ENCODE results near the gene LAMA3. TPM values are rescaled to one million over a fixed set of nuclear protein-coding genes. Genes with fewer than 3 reads are reported as not detected.

LAMA3 gene
- total RNA-seq, 1 donor = 8.3 TPM

- Histone ChIP-seq H3K36me3 (ENCODE audit: insufficient read depth, low read length) (no peaks in the 10 kb centered on the region), H3K4me1 (ENCODE audit: insufficient read depth, low read length) (peaks cover 26% of the 10 kb centered on the region), H3K27ac (ENCODE audit: low read depth, low read length) (no peak overlapping the region), H3K27me3 (ENCODE audit: insufficient read depth, low read length) (peaks cover 13% of the 10 kb centered on the region), H2AFZ (ENCODE audit: low read length) (no peak overlapping the region), H3K4me2 (ENCODE audit: insufficient read depth, low read length) (no peak overlapping the region), H4K20me1 (ENCODE audit: insufficient read depth, low read length) (no peaks in the 10 kb centered on the region), H3K4me3 (ENCODE audit: insufficient read depth, low read length) (no peak overlapping the region), H3K9me3 (ENCODE audit: low read depth, low read length) (no peaks in the 10 kb centered on the region), H3K79me2 (ENCODE audit: insufficient read depth, low read length) (no peaks in the 10 kb centered on the region)
- DNase-seq (ENCODE audit: insufficient read length, low spot score, missing footprints) = no peak
- no peak for TF ChIP-seq CTCF (IDR thresholded peaks at IDR 0.05; ENCODE audit: extremely low read depth, low read depth, low read length)
These were observed 6.8 kb upstream of the LAMA3 start for GRCh38 chr18:23682472-23682871.

- H3K79me2 ChIP-seq (ENCODE audit: insufficient read depth, low read length) = no peaks in the 10 kb centered on the region
- DNase-seq (ENCODE audit: insufficient read length, low spot score, missing footprints) = no peak
- H3K4me1 ChIP-seq (ENCODE audit: insufficient read depth, low read length) = peaks cover 26% of the 10 kb centered on the region
- H3K36me3 ChIP-seq (ENCODE audit: insufficient read depth, low read length) = no peaks in the 10 kb centered on the region
- TF ChIP-seq CTCF (IDR thresholded peaks at IDR 0.05; ENCODE audit: extremely low read depth, low read depth, low read length) = no peak
- H3K27ac ChIP-seq (ENCODE audit: low read depth, low read length) = no peak overlapping the region
- no peak overlapping the region for H3K4me3 ChIP-seq (ENCODE audit: insufficient read depth, low read length)
- no peak overlapping the region for H2AFZ ChIP-seq (ENCODE audit: low read length)
- no peaks in the 10 kb centered on the region for H4K20me1 ChIP-seq (ENCODE audit: insufficient read depth, low read length)
- no peak overlapping the region for H3K4me2 ChIP-seq (ENCODE audit: insufficient read depth, low read length)
- H3K9me3 ChIP-seq (ENCODE audit: low read depth, low read length) = no peaks in the 10 kb centered on the region
- peaks cover 11% of the 10 kb centered on the region for H3K27me3 ChIP-seq (ENCODE audit: insufficient read depth, low read length)
These were observed 6.1 kb upstream of the LAMA3 start for GRCh38 chr18:23683155-23683554.

- Histone ChIP-seq H3K36me3 (ENCODE audit: insufficient read depth, low read length) (no peaks in the 10 kb centered on the region), H3K4me1 (ENCODE audit: insufficient read depth, low read length) (peaks cover 27% of the 10 kb centered on the region), H2AFZ (ENCODE audit: low read length) (no peak overlapping the region), H3K79me2 (ENCODE audit: insufficient read depth, low read length) (no peaks in the 10 kb centered on the region), H4K20me1 (ENCODE audit: insufficient read depth, low read length) (no peaks in the 10 kb centered on the region), H3K27ac (ENCODE audit: low read depth, low read length) (no peak overlapping the region), H3K9me3 (ENCODE audit: low read depth, low read length) (no peaks in the 10 kb centered on the region), H3K4me3 (ENCODE audit: insufficient read depth, low read length) (no peak overlapping the region), H3K4me2 (ENCODE audit: insufficient read depth, low read length) (no peak overlapping the region), H3K27me3 (ENCODE audit: insufficient read depth, low read length) (peaks cover 10% of the 10 kb centered on the region)
- TF ChIP-seq CTCF (IDR thresholded peaks at IDR 0.05; ENCODE audit: extremely low read depth, low read depth, low read length) = no peak
- DNase-seq (ENCODE audit: insufficient read length, low spot score, missing footprints) = peak; percentile 36
These were observed 5.6 kb upstream of the LAMA3 start for GRCh38 chr18:23683671-23684070.

GRCh38 chr18:23684515-23685197 is 4.6 kb upstream of the LAMA3 start:
- peak; percentile 94 for DNase-seq (ENCODE audit: insufficient read length, low spot score, missing footprints)
- Histone ChIP-seq H3K4me3 (ENCODE audit: insufficient read depth, low read length) (peak overlapping the region; percentile 65), H3K36me3 (ENCODE audit: insufficient read depth, low read length) (no peaks in the 10 kb centered on the region), H3K27ac (ENCODE audit: low read depth, low read length) (peak overlapping the region; percentile 77), H3K79me2 (ENCODE audit: insufficient read depth, low read length) (no peaks in the 10 kb centered on the region), H3K27me3 (ENCODE audit: insufficient read depth, low read length) (peaks cover 9% of the 10 kb centered on the region), H2AFZ (ENCODE audit: low read length) (peak overlapping the region; percentile 74), H4K20me1 (ENCODE audit: insufficient read depth, low read length) (no peaks in the 10 kb centered on the region), H3K4me1 (ENCODE audit: insufficient read depth, low read length) (peaks cover 32% of the 10 kb centered on the region), H3K9me3 (ENCODE audit: low read depth, low read length) (no peaks in the 10 kb centered on the region), H3K4me2 (ENCODE audit: insufficient read depth, low read length) (peak overlapping the region; percentile 91)
- no peak for TF ChIP-seq CTCF (IDR thresholded peaks at IDR 0.05; ENCODE audit: extremely low read depth, low read depth, low read length)
